EL (cell line): Measurements from ENCODE around the gene PHF23.
A peak's percentile ranks its signal among the peaks of the same experiment; 100 is the strongest.

ENCODE experiments used
- DNase-seq: peaks from one replicate; pipeline ENCODE4 v3.0.0-alpha.2; 2016

The PHF23 gene

GRCh38 chr17:7239091-7240027 lies at the start of gene PHF23:
PHF23 (minus strand) TSS chr17:7239457; CDS start chr17:7239279, 178 bp downstream.
- peak; percentile 100 for DNase-seq

- DNase-seq, result no peak
These were observed 46.4 kb upstream of the PHF23 start for GRCh38 chr17:7285679-7286078.

GRCh38 chr17:7284911-7285310 lies 45.7 kb upstream of the PHF23 start:
- no peak for DNase-seq

DNA sequence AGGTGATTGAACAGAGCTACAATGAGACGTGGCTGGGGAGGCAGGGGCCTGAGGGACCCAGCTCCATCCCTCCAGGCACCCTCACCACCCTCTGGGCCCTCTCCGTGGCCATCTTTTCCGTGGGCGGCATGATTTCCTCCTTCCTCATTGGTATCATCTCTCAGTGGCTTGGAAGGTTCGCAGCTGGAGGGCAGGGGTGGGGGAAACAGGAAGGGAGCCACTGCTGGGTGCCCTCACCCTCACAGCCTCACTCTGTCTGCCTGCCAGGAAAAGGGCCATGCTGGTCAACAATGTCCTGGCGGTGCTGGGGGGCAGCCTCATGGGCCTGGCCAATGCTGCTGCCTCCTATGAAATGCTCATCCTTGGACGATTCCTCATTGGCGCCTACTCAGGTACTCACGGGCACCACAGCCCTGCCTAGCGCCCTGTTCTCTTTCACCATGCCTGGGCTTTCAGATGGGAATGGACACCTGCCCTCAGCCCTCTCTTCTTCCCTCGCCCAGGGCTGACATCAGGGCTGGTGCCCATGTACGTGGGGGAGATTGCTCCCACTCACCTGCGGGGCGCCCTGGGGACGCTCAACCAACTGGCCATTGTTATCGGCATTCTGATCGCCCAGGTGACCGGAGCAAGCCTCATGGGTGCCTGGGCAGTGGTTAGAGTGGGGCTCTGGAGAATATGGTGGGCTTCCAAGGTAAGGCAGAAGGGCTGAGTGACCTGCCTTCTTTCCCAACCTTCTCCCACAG lies 44.4 kb upstream of the PHF23 start:
- DNase-seq, result no peak

- DNase-seq, result no peak
These were observed 43.6 kb upstream of the PHF23 start for GRCh38 chr17:7282752-7283321.

- DNase-seq, result no peak
These were observed 42.9 kb upstream of the PHF23 start for GRCh38 chr17:7281953-7282751.

GRCh38 chr17:7281074-7281952 lies 42.1 kb upstream of the PHF23 start, which contains the start of gene SLC2A4:
SLC2A4 (plus strand) TSS chr17:7281718; CDS start chr17:7281935, 217 bp downstream.
- peak; percentile 96 for DNase-seq

GRCh38 chr17:7280519-7281073 lies 41.3 kb upstream of the PHF23 start:
- DNase-seq, result peak; percentile 77

DNA sequence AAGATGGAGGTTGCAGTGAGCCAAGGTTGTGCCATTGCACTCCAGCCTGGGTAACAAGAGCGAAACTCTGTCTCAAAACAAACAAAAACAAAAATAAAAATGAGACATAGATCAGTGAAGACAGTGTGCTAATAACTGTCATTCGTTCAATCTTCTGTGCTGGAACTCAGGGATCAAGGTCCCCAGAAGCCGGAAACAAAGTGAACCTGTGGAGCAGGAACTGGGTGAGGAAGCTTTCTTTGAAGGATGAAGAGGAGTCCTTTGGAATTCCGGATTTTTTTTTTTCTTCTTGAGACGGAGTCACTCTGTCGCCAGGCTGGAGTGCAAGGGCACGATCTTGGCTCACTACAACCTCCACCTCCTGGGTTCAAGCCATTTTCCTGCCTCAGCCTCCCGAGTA lies 40.2 kb upstream of the PHF23 start:
- no peak for DNase-seq

GRCh38 chr17:7266784-7267183 lies 27.5 kb upstream of the PHF23 start:
- DNase-seq, result peak; percentile 42

DNA sequence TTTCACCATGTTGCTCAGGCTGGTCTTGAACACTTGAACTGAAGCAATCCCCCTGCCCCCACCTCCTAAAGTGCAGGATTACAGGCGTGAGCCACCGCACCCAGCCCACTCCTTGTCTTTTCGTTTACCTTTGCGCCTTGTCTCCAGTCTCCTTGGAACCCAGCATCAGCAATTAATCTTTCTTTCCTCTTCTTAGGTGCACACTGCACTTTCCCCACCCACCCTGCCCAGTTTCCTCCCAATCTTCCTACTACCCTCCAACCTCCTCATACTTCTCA lies 24.5 kb upstream of the PHF23 start:
- no peak for DNase-seq

- no peak for DNase-seq
These were observed 23.9 kb upstream of the PHF23 start for GRCh38 chr17:7262935-7263800.

DNA sequence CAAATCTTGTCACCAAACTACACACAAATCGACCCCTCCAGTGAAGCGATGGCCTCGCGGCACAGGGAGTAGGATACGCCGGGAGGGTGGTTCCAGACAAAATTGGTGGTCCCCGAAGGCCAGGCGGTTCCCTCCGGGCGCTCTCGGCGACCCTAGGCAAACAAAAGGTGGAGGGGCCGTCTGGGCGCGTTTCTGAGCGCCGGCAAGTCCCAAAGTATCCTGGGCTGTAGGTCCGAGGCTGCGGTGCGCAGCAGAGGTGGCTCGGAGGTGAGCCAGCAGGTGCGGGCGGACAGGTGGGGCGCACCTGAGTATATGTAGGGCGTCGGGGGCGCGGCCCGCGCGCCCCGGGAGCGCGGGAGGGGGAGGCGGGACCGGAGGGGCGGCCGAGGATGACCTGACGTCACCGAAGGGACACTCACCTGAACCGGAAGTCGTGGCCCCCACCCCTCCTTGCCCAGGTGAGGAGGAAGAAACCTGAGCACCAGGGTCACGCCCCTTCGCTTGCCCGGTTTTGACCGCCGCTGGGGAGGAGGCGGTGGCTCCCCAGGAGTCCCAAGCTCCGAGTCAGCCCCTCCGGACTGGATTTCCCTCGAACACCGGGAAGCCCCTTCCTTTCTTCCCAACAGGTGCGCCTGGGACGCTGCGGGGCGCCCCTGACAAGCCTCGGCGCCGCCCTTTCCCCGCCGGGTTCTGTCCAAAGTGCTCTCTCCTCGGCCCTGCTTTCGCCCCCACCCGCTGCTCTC lies 23.1 kb upstream of the PHF23 start, which contains the start of gene CLDN7:
CLDN7 (minus strand) TSS at position 287 of the 743 bp plus-strand sequence. CDS start 435 bp downstream, outside the sequence.
- no peak for DNase-seq

DNA sequence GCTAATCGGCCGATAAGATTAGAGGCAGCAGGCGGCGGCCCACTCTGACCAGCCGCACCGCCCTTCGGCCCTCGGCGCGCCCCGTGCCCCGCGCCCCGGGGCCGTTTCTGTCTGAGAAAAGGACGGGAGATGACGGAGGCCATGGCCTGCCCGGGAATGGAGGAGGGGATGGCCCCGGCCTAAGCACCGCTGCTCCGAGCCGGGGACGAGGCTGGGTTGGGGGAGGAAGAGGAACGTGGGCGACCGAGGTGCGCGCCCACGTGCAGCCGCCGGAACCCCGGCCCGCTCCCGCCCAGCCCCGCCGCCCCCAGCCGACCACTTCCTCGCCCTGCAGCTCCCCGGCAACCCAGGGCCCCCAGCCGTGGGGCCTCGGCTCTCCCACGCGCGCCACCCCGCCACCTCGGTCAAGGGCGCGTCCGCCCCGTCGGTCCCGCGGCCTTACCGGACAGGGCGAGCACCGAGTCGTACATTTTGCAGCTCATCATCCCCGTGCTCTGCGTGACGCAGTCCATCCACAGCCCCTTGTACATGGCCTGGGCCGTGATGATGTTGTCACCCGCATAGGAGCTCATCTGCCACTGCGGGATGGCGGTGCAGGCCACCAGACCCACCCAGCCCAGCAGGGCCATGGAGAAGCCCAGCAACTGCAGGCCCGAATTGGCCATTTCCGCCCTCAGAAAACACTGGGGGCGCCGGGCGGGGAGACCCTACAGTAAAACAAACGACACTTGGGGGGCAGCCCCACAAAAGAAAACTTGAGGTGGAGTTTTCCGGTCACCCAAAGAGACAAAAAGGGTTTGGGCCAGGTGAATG lies 22.3 kb upstream of the PHF23 start:
- DNase-seq, result no peak

DNA sequence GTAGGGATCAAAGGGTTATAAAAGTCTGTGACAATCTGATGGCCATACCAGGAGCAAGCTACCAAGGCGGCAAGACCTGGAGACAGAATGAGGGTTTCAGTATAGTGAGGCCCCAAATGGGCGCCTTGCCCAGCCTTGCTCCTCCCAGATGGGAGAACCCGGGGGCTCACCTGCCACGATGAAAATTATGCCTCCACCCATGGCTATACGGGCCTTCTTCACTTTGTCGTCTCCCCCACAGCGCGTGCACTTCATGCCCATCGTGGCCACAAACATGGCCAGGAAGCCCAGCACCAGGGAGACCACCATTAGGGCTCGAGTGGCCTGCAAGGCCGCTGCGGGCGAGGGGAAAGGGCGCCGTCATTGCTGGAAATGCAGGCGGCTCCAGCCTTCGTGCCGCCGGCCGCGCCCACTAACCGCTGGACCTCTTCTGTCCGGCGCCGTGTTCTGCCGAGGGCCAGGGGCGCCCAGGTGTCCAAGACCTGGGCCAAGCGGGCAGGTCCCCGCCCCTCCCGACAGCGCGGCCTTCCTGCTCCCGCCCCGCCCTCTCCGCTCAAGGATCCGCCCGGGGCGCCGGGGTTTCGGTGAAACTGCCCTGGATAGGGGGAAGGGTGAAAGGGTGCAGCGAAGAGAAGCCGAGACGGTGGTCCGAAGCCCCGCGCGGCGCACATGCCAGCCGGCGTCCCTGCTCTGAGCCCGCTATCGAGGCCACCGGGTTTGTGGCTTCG lies 21.6 kb upstream of the PHF23 start:
- no peak for DNase-seq

DNA sequence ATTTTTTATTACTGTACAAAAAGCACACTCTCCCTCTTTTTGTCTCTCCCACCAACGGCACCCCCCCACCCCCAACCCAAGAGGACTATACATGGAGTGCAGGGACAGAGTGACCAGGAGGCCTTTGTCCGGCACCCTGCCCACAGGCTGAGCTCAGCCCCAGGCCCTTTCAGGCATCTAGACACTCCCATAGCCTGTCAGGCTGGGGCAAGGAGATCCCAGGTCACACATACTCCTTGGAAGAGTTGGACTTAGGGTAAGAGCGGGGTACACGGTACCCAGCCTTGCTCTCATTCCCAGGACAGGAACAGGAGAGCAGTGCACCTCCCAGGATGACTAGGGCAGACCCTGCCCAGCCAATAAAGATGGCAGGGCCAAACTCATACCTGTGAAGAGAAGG lies 20.9 kb upstream of the PHF23 start:
- no peak for DNase-seq

- no peak for DNase-seq
These were observed 20.3 kb upstream of the PHF23 start for GRCh38 chr17:7259555-7259889.
